Smooth muscle cell (in vitro differentiated cells): ENCODE data around the gene HPX. TPM values are rescaled to one million over a fixed set of nuclear protein-coding genes. Genes with fewer than 3 reads are reported as not detected.

Experiments
- DNase-seq: peaks from one replicate; lab custom pipeline; 2025; ENCODE audit not compliant: unreplicated experiment; lab: John Stamatoyannopoulos, UW
- H2AFZ ChIP-seq: fragments of 200-600 bp; sonication (generic); 2 replicates; pipeline ENCODE4 v1.6.0; 2016; ENCODE audit warnings: antibody characterized with exemption, low read depth, mild to moderate bottlenecking
- H3F3A ChIP-seq: fragments of 200-600 bp; sonication (generic); 2 replicates; pipeline ENCODE4 v1.6.0; 2017; ENCODE audit warnings: antibody characterized with exemption, low read depth
- H3K27ac ChIP-seq: fragments of 200-600 bp; sonication (generic); 2 replicates; pipeline ENCODE4 v1.5.1; 2016; ENCODE audit warnings: low read depth, mild to moderate bottlenecking
- H3K27me3 ChIP-seq: fragments of 200-600 bp; sonication (generic); 2 replicates; pipeline ENCODE4 v1.6.1; 2016; ENCODE audit warnings: low read depth, mild to moderate bottlenecking
- H3K36me3 ChIP-seq: fragments of 200-600 bp; sonication (generic); 2 replicates; pipeline ENCODE4 v1.5.1; 2016; ENCODE audit warnings: low read depth
- H3K4me1 ChIP-seq: fragments of 200-600 bp; sonication (generic); 2 replicates; pipeline ENCODE4 v1.5.1; 2016; ENCODE audit warnings: low read depth
- H3K4me2 ChIP-seq: fragments of 200-600 bp; sonication (generic); 2 replicates; pipeline ENCODE4 v1.6.0; 2016; ENCODE audit warnings: mild to moderate bottlenecking
- H3K4me3 ChIP-seq: fragments of 200-600 bp; sonication (generic); 2 replicates; pipeline ENCODE4 v1.5.1; 2016; ENCODE audit warnings: mild to moderate bottlenecking
- H3K79me2 ChIP-seq: fragments of 200-600 bp; sonication (generic); 2 replicates; pipeline ENCODE4 v1.6.0; 2016; ENCODE audit warnings: low read depth, mild to moderate bottlenecking
- H3K9ac ChIP-seq: fragments of 200-600 bp; sonication (generic); 2 replicates; pipeline ENCODE4 v1.6.0; 2016; ENCODE audit warnings: low read depth
- H3K9me3 ChIP-seq: fragments of 200-600 bp; sonication (generic); replicated peaks from 2 replicates; pipeline ENCODE4 v1.5.1; 2016; ENCODE audit warnings: low read depth
- H4K20me1 ChIP-seq: fragments of 200-600 bp; sonication (generic); 2 replicates; pipeline ENCODE4 v1.6.0; 2016; ENCODE audit warnings: low read depth
- CTCF ChIP-seq: fragments of 200-600 bp; sonication (generic); IDR thresholded peaks from 2 replicates; pipeline ENCODE4 v1.5.1; 2017; ENCODE audit warnings: borderline replicate concordance, mild to moderate bottlenecking, antibody characterized with exemption; ENCODE audit not compliant: insufficient read depth, poor library complexity, severe bottlenecking
- WGBS: methylation state at CpG from one replicate; pipeline ENCODE4 v1.1.7; 2016; ENCODE audit warnings: low lambda C conversion rate; 5-methylcytosine and 5-hydroxymethylcytosine counted together
- polyA plus RNA-seq: library from polyadenylated mRNA; unstranded; fragments of >200 nt; fragmentation: Nextera tagmentation; extraction: Ambion mirVana; gene quantifications from 2 replicates; pipeline ENCODE4 v1.2.1, GENCODE V29; 2016
- total RNA-seq: library from RNA; depleted of rRNA; stranded (reverse); fragments of >200 nt; gene quantifications from 2 replicates; pipeline ENCODE4 v1.2.3, GENCODE V29; 2014

The HPX gene
- total and polyA plus RNA-seq, 2 experiments from 2014 or later = 1.1 to 3.5 TPM

- no peak overlapping the region for H3K27ac ChIP-seq
- no peak for TF ChIP-seq CTCF
- H3K4me3 ChIP-seq = no peak overlapping the region
- DNase-seq = no peak
- no peak overlapping the region for H2AFZ ChIP-seq
- peaks cover 4% of the 10 kb centered on the region for H3F3A ChIP-seq
- no peaks in the 10 kb centered on the region for H3K9me3 ChIP-seq
- H3K9ac ChIP-seq = no peak overlapping the region
- WGBS = 94% methylated on average over 12 of the region's 12 CpGs
- H3K4me1 ChIP-seq = peaks cover 11% of the 10 kb centered on the region
- H3K4me2 ChIP-seq = no peak overlapping the region
- no peaks in the 10 kb centered on the region for H3K79me2 ChIP-seq
- H3K27me3 ChIP-seq = no peaks in the 10 kb centered on the region
- H4K20me1 ChIP-seq = peaks cover 36% of the 10 kb centered on the region
- no peaks in the 10 kb centered on the region for H3K36me3 ChIP-seq
Observed at GRCh38 chr11:6402061-6402470, 38.7 kb downstream of the HPX start.

GRCh38 chr11:6401464-6401863 lies 39.3 kb downstream of the HPX start:
- Histone ChIP-seq H2AFZ (no peak overlapping the region), H3F3A (peaks cover 8% of the 10 kb centered on the region), H3K4me2 (no peak overlapping the region), H3K9ac (no peak overlapping the region), H4K20me1 (peaks cover 31% of the 10 kb centered on the region), H3K27me3 (no peaks in the 10 kb centered on the region), H3K9me3 (no peaks in the 10 kb centered on the region), H3K27ac (no peak overlapping the region), H3K4me1 (peaks cover 11% of the 10 kb centered on the region), H3K4me3 (no peak overlapping the region), H3K36me3 (no peaks in the 10 kb centered on the region), H3K79me2 (no peaks in the 10 kb centered on the region)
- no peak for DNase-seq
- no peak for TF ChIP-seq CTCF
- 97% methylated on average over 7 of the region's 7 CpGs for WGBS

GRCh38 chr11:6400431-6401345 lies 40.1 kb downstream of the HPX start:
- no peak overlapping the region for H3K4me3 ChIP-seq
- WGBS = 98% methylated on average over 15 of the region's 15 CpGs

More at GRCh38 chr11:6400431-6401345, 40.1 kb downstream of the HPX start:
- H3F3A ChIP-seq = peaks cover 8% of the 10 kb centered on the region
- peaks cover 11% of the 10 kb centered on the region for H3K4me1 ChIP-seq
- H3K79me2 ChIP-seq = no peaks in the 10 kb centered on the region
- DNase-seq = no peak
- H3K9me3 ChIP-seq = no peaks in the 10 kb centered on the region
- peaks cover 23% of the 10 kb centered on the region for H4K20me1 ChIP-seq
- H3K36me3 ChIP-seq = no peaks in the 10 kb centered on the region
- H3K9ac ChIP-seq = no peak overlapping the region
- H3K4me2 ChIP-seq = no peak overlapping the region
- no peak for TF ChIP-seq CTCF
- H2AFZ ChIP-seq = no peak overlapping the region
- no peak overlapping the region for H3K27ac ChIP-seq
- H3K27me3 ChIP-seq = no peaks in the 10 kb centered on the region
